ENCODE data around the gene SLC48A1.

Gene SLC48A1

GRCh38 chr12:47786662-47787280 is 13.7 kb downstream of the SLC48A1 start:
- H3K4me3 ChIP-seq (ENCODE audit: low read depth, low read length) = no peak overlapping the region
- no peak for DNase-seq
- peaks cover 94% of the 10 kb centered on the region for H3K36me3 ChIP-seq (replicated peaks)
- H3K27me3 ChIP-seq (replicated peaks) = no peaks in the 10 kb centered on the region
- in situ Hi-C loops (cut with HindIII; ENCODE audit: low pct_ligation_motif_present, low sequenced_read_pairs) = no loop called here
- no peak for TF ChIP-seq CTCF (IDR thresholded peaks at IDR 0.05; ENCODE audit: low read depth, low read length, missing control alignments)
- no peak overlapping the region for H3K27ac ChIP-seq

- Histone ChIP-seq H3K27me3 (replicated peaks) (no peaks in the 10 kb centered on the region), H3K36me3 (replicated peaks) (peaks cover 94% of the 10 kb centered on the region), H3K4me3 (ENCODE audit: low read depth, low read length) (no peak overlapping the region), H3K27ac (no peak overlapping the region)
- in situ Hi-C loops (cut with HindIII; ENCODE audit: low pct_ligation_motif_present, low sequenced_read_pairs) = no loop called here
- no peak for DNase-seq
- TF ChIP-seq CTCF (IDR thresholded peaks at IDR 0.05; ENCODE audit: low read depth, low read length, missing control alignments) = no peak
These were observed 14.7 kb downstream of the SLC48A1 start for GRCh38 chr12:47787596-47788319.

GRCh38 chr12:47789141-47789540 is 16.1 kb downstream of the SLC48A1 start:
- Histone ChIP-seq H3K36me3 (replicated peaks) (peaks cover 93% of the 10 kb centered on the region), H3K27ac (no peak overlapping the region), H3K4me3 (ENCODE audit: low read depth, low read length) (no peak overlapping the region), H3K27me3 (replicated peaks) (no peaks in the 10 kb centered on the region)
- TF ChIP-seq CTCF (IDR thresholded peaks at IDR 0.05; ENCODE audit: low read depth, low read length, missing control alignments) = no peak
- in situ Hi-C loops (cut with HindIII; ENCODE audit: low pct_ligation_motif_present, low sequenced_read_pairs) = no loop called here
- DNase-seq = no peak

DNA sequence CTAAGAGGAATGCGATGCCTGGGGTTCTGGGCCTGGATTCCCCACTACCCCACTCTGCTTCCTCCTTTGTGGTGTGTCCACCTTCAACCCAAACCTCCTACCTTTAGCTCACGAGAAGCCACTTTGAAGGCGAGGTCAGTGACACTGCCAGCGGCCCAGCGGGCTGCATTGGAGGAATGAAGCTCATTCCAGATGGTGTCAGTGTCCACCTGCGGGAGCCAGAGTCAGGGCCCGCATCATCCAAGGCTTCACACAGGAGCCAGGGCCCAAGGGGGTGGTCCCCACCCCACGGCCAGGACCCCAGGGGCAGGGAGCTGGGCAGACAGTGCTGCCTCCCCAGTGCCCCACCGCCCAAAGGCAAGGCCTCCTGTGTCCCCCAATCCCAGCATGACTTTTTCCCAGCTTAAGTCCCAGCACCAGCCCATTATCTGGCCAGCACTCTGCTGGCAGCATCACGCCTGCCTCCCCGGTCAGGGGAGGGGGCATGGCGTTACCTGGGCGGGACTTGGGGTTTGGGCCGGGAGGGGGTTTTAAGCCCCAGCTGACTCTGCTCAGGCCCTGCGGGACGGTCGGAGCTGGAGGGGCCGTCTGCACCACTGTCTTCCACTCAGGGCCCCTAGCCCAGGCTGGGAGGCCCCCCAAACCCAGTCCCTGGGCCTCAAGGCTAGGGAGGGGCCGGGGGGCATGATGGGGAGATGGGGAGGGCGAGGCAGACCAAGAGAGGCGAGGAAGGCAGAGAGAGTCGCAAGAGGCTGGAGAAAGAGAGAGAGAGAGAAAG is 16.9 kb downstream of the SLC48A1 start:
- Histone ChIP-seq H3K36me3 (replicated peaks) (peaks cover 95% of the 10 kb centered on the region), H3K27ac (no peak overlapping the region), H3K4me3 (ENCODE audit: low read depth, low read length) (no peak overlapping the region), H3K27me3 (replicated peaks) (no peaks in the 10 kb centered on the region)
- no peak for TF ChIP-seq CTCF (IDR thresholded peaks at IDR 0.05; ENCODE audit: low read depth, low read length, missing control alignments)
- no peak for DNase-seq
- in situ Hi-C loops (cut with HindIII; ENCODE audit: low pct_ligation_motif_present, low sequenced_read_pairs) = no loop called here

- H3K4me3 ChIP-seq (ENCODE audit: low read depth, low read length) = no peak overlapping the region
- H3K36me3 ChIP-seq (replicated peaks) = peaks cover 95% of the 10 kb centered on the region
- DNase-seq = no peak
- TF ChIP-seq CTCF (IDR thresholded peaks at IDR 0.05; ENCODE audit: low read depth, low read length, missing control alignments) = no peak
- H3K27ac ChIP-seq = no peak overlapping the region
- no peaks in the 10 kb centered on the region for H3K27me3 ChIP-seq (replicated peaks)
- in situ Hi-C loops (cut with HindIII; ENCODE audit: low pct_ligation_motif_present, low sequenced_read_pairs) = no loop called here
These were observed 17.8 kb downstream of the SLC48A1 start for GRCh38 chr12:47790676-47791350.

Measured in brain microvascular endothelial cell (primary cell).